A549 (cell line): ENCODE measurements around the gene RIC1. TPM values are rescaled to one million over a fixed set of nuclear protein-coding genes. Genes with fewer than 3 reads are reported as not detected.

Source experiments
- ATAC-seq, 2 experiments: fragments of 200-7000 bp in 1 of 2; fragments of >200 bp in 1 of 2; cut with Nextera tagmentation in 1 of 2; cut with Tn5 transposase in 1 of 2; 3 replicates each; pipeline versions ENCODE4 v1.8.0 to v1.9.1; 2018 to 2020; ENCODE audit warnings: mild to moderate bottlenecking in 1 of 2, moderate library complexity in 1 of 2
- CTCF ChIA-PET: fragments of 300-600 bp; sonication (Branson Sonifier 250); formaldehyde crosslinking; extraction: SDS; loops from one replicate; lab custom pipeline; 2021; ENCODE audit warnings: antibody characterized with exemption, inconsistent platforms; lab: Yijun Ruan, JAX
- POLR2A ChIA-PET: fragments of 350-600 bp; formaldehyde crosslinking; extraction: SDS; loops from one replicate; lab custom pipeline; 2021; ENCODE audit warnings: antibody characterized with exemption, inconsistent platforms; lab: Yijun Ruan, JAX
- DNase-seq, 2 experiments: peaks; one replicate each; pipeline versions ENCODE4 v3.0.0 to v3.0.0-alpha.2; 2011 to 2016; ENCODE audit warnings: low read depth in 1 of 2, low spot score in 1 of 2
- FAIRE-seq: peaks from 2 replicates; lab custom pipeline; 2011; peaks lifted over from hg19 to GRCh38; lab: Jason Lieb, UNC
- H3K27ac ChIP-seq, 2 experiments: fragments of >200 bp; sonication (Bioruptor Twin); formaldehyde crosslinking; 3 replicates each; pipeline ENCODE4 v1.5.1; 2016 to 2017
- H3K4me1 ChIP-seq: fragments of >200 bp; sonication (Bioruptor Twin); formaldehyde crosslinking; 3 replicates; pipeline ENCODE4 v1.6.1; 2016
- H3K4me2 ChIP-seq: fragments of >200 bp; sonication (Bioruptor Twin); formaldehyde crosslinking; 3 replicates; pipeline ENCODE4 v1.6.1; 2016
- H3K4me3 ChIP-seq: fragments of >200 bp; sonication (Bioruptor Twin); formaldehyde crosslinking; 3 replicates; pipeline ENCODE4 v1.5.1; 2016
- H3K9me3 ChIP-seq: fragments of >200 bp; sonication (Bioruptor Twin); formaldehyde crosslinking; 3 replicates; pipeline ENCODE4 v1.6.1; 2016
- BCL3 ChIP-seq: fragments of >200 bp; sonication (Bioruptor Twin); formaldehyde crosslinking; IDR thresholded peaks from 3 replicates; pipeline ENCODE4 v1.6.1; 2016
- CBX2 ChIP-seq: fragments of 200-600 bp; sonication (generic); IDR thresholded peaks from 2 replicates; pipeline ENCODE4 v1.6.1; 2016; ENCODE audit warnings: low read depth, mild to moderate bottlenecking, borderline replicate concordance
- CBX8 ChIP-seq: fragments of 200-600 bp; sonication (generic); IDR thresholded peaks from 2 replicates; pipeline ENCODE4 v1.6.1; 2016
- CHD2 ChIP-seq: fragments of 150-350 bp; IDR thresholded peaks from 2 replicates; pipeline ENCODE4 v1.6.1; 2014; ENCODE audit warnings: low read length; ENCODE audit not compliant: partially characterized antibody
- CTCF ChIP-seq: fragments of >200 bp; sonication (Bioruptor Twin); formaldehyde crosslinking; IDR thresholded peaks from 3 replicates; pipeline ENCODE4 v1.5.1; 2016
- E2F6 ChIP-seq: IDR thresholded peaks from 2 replicates; pipeline ENCODE4 v1.6.1; 2012; ENCODE audit warnings: low read depth, borderline replicate concordance
- EHF ChIP-seq: fragments of 250-450 bp; sonication (Bioruptor Pico); IDR thresholded peaks from 2 replicates; pipeline ENCODE4 v1.5.0; 2020; ENCODE audit warnings: mild to moderate bottlenecking
- FOSB ChIP-seq: fragments of 250-450 bp; sonication (Bioruptor Pico); IDR thresholded peaks from 2 replicates; pipeline ENCODE4 v1.5.0; 2020; ENCODE audit warnings: mild to moderate bottlenecking, moderate library complexity
- FOSL2 ChIP-seq, 2 experiments: fragments of 450-650 bp in 1 of 2; fragments of >200 bp in 1 of 2; sonication (Bioruptor Twin) in 1 of 2; formaldehyde crosslinking; IDR thresholded peaks; 2 replicates each; pipeline versions ENCODE4 v1.5.0 to v1.6.1; 2016 to 2020; ENCODE audit warnings: mild to moderate bottlenecking in 1 of 2, moderate library complexity in 1 of 2
- GATA3 ChIP-seq: IDR thresholded peaks from 2 replicates; pipeline ENCODE4 v1.6.1; 2012; ENCODE audit warnings: borderline replicate concordance
- HES2 ChIP-seq: fragments of >200 bp; sonication (Bioruptor Twin); formaldehyde crosslinking; IDR thresholded peaks from 2 replicates; pipeline ENCODE4 v1.6.1; 2016
- HOXA7 ChIP-seq: fragments of 250-450 bp; sonication (Bioruptor Pico); IDR thresholded peaks from 2 replicates; pipeline ENCODE4 v1.5.0; 2020; ENCODE audit warnings: mild to moderate bottlenecking, moderate library complexity
- HOXB5 ChIP-seq: fragments of 250-450 bp; sonication (Bioruptor Pico); IDR thresholded peaks from 2 replicates; pipeline ENCODE4 v1.5.0; 2020; ENCODE audit warnings: mild to moderate bottlenecking, moderate library complexity
- JUN ChIP-seq, 2 experiments: fragments of >200 bp; sonication (Bioruptor Twin); formaldehyde crosslinking; IDR thresholded peaks; 2 replicates in 1 of 2; 3 replicates in 1 of 2; pipeline ENCODE4 v1.6.1; 2016 to 2017
- NFE2L2 ChIP-seq: fragments of 150-350 bp; conservative IDR thresholded peaks from 2 replicates; pipeline ENCODE4 v1.6.1; 2014; ENCODE audit warnings: low read length
- NR3C1 ChIP-seq: fragments of >200 bp; sonication (Bioruptor Twin); formaldehyde crosslinking; IDR thresholded peaks from 3 replicates; pipeline ENCODE4 v1.6.1; 2017
- PHF8 ChIP-seq: fragments of 200-600 bp; sonication (generic); IDR thresholded peaks from 2 replicates; pipeline ENCODE4 v1.6.1; 2016; ENCODE audit warnings: low read depth, mild to moderate bottlenecking, antibody characterized with exemption, moderate library complexity, borderline replicate concordance
- POLR2A ChIP-seq: IDR thresholded peaks from 2 replicates; pipeline ENCODE4 v1.6.1; 2012; ENCODE audit warnings: mild to moderate bottlenecking, low read length
- POLR2AphosphoS2 ChIP-seq: conservative IDR thresholded peaks from 2 replicates; pipeline ENCODE4 v1.6.1; 2012; ENCODE audit warnings: low read length, improper control_type of control experiment, inconsistent platforms
- RAD21 ChIP-seq, 2 experiments: fragments of >200 bp in 1 of 2; sonication (Bioruptor Twin) in 1 of 2; formaldehyde crosslinking in 1 of 2; IDR thresholded peaks in 1 of 2; conservative IDR thresholded peaks in 1 of 2; 2 replicates in 1 of 2; 3 replicates in 1 of 2; pipeline ENCODE4 v1.6.1; 2012 to 2018; ENCODE audit warnings: inconsistent platforms in 1 of 2
- RARB ChIP-seq: fragments of 250-450 bp; sonication (Bioruptor Pico); IDR thresholded peaks from 2 replicates; pipeline ENCODE4 v1.8.0; 2021; ENCODE audit warnings: mild to moderate bottlenecking, moderate library complexity
- REST ChIP-seq: fragments of 200-600 bp; sonication (generic); IDR thresholded peaks from 2 replicates; pipeline ENCODE4 v1.6.1; 2016; ENCODE audit warnings: antibody characterized with exemption, mild to moderate bottlenecking, moderate library complexity
- RFX5 ChIP-seq: fragments of 450-650 bp; IDR thresholded peaks from 2 replicates; pipeline ENCODE4 v1.7.1; 2014; ENCODE audit warnings: antibody characterized with exemption, mild to moderate bottlenecking, moderate library complexity
- RNF2 ChIP-seq: fragments of 200-600 bp; sonication (generic); IDR thresholded peaks from 2 replicates; pipeline ENCODE4 v1.6.1; 2016; ENCODE audit warnings: low read depth, mild to moderate bottlenecking, antibody characterized with exemption, moderate library complexity, borderline replicate concordance
- SMC3 ChIP-seq: fragments of >200 bp; sonication (Bioruptor Twin); formaldehyde crosslinking; IDR thresholded peaks from 3 replicates; pipeline ENCODE4 v1.6.1; 2018; ENCODE audit warnings: inconsistent platforms
- ZC3H11A ChIP-seq: fragments of 450-650 bp; IDR thresholded peaks from 2 replicates; pipeline ENCODE4 v1.6.1; 2014; ENCODE audit warnings: antibody characterized with exemption, mild to moderate bottlenecking
- ZNF302 ChIP-seq: fragments of 250-450 bp; sonication (Bioruptor Pico); IDR thresholded peaks from 2 replicates; pipeline ENCODE4 v1.9.0; 2021; ENCODE audit warnings: inconsistent platforms, mild to moderate bottlenecking, moderate library complexity
- WGBS: methylation state at CpG from one replicate; pipeline ENCODE4 v1.1.6; 2017; ENCODE audit errors: missing lambda C conversion rate; 5-methylcytosine and 5-hydroxymethylcytosine counted together
- polyA plus RNA-seq, 4 experiments: library from polyadenylated mRNA; depleted of rRNA in 3 of 4; stranded (reverse); fragments of >200 nt; fragmentation: RNase III in 1 of 4; extraction: RNeasy Plus Mini Kit Qiagen cat#74134 plus additional on column Dnase treatment in 1 of 4; gene quantifications; 2 replicates in 3 of 4; 3 replicates in 1 of 4; pipeline ENCODE4 v1.2.3, GENCODE V29; 2011 to 2017

Gene RIC1
- polyA plus RNA-seq, 2 of the 4 experiments (the other 2 are of a cell fraction), result 10.7 to 26.8 TPM

- POLR2A ChIA-PET, result no interaction called here
- Histone ChIP-seq H3K4me1 (no peaks in the 10 kb centered on the region), H3K4me3 (no peak overlapping the region), H3K27ac (no peak overlapping the region), H3K4me2 (no peak overlapping the region), H3K9me3 (no peaks in the 10 kb centered on the region)
- ATAC-seq, result no peak
- TF ChIP-seq NFE2L2 (no peak), REST (no peak), HES2 (no peak), CBX8 (no peak), HOXA7 (CRISPR knock-in tag) (no peak), RNF2 (no peak), POLR2AphosphoS2 (no peak), FOSB (no peak), ZC3H11A (no peak), ZNF302 (CRISPR knock-in tag) (no peak), JUN (IDR thresholded peaks at IDR 0.05) (no peak), RAD21 (conservative IDR thresholded peaks at IDR 0.05 in 1 of 2, IDR thresholded peaks at IDR 0.05 in 1 of 2) (no peak), CHD2 (no peak), SMC3 (no peak), CBX2 (no peak), POLR2A (no peak), CTCF (no peak), FOSL2 (IDR thresholded peaks at IDR 0.05) (no peak), FOSL2 (CRISPR knock-in tag; IDR thresholded peaks at IDR 0.05) (no peak)
- FAIRE-seq, result no peak
- CTCF ChIA-PET, result interaction anchor here (1.0 to 1.3 kb wide), 3 partner anchors 8 to 142 kb away, joined by 3 to 7 read pairs (median 3); partner anchors contain the start of gene CD274
- 90% methylated on average over 3 of the region's 3 CpGs for WGBS
- DNase-seq, result no peak
These were observed 36.7 kb upstream of the RIC1 start for GRCh38 chr9:5592231-5592630.

GRCh38 chr9:5592904-5593303 is 36.0 kb upstream of the RIC1 start:
- 80% methylated on average over 5 of the region's 5 CpGs for whole genome bisulfite sequencing
- ChIA-PET CTCF (interaction anchor here (1.0 to 1.7 kb wide), 4 partner anchors 10 to 407 kb away, joined by 3 to 7 read pairs (median 4); partner anchors contain the start of gene CD274), POLR2A (no interaction called here)
- H3K4me3 ChIP-seq, result no peak overlapping the region
- no peak overlapping the region for H3K27ac ChIP-seq
- no peak overlapping the region for H3K4me2 ChIP-seq
- ATAC-seq, result no peak
- no peaks in the 10 kb centered on the region for H3K9me3 ChIP-seq
- no peak for TF ChIP-seq POLR2A
- no peak for TF ChIP-seq RFX5
- no peak for TF ChIP-seq NR3C1
- no peak for TF ChIP-seq RARB (CRISPR knock-in tag)
- no peak for TF ChIP-seq GATA3
- no peak for TF ChIP-seq CBX2
- no peak for TF ChIP-seq BCL3
- TF ChIP-seq FOSL2 (IDR thresholded peaks at IDR 0.05), result no peak
- no peak for TF ChIP-seq FOSL2 (CRISPR knock-in tag; IDR thresholded peaks at IDR 0.05)
- TF ChIP-seq HOXA7 (CRISPR knock-in tag), result no peak
- no peak for TF ChIP-seq ZNF302 (CRISPR knock-in tag)
- TF ChIP-seq EHF (CRISPR knock-in tag), result no peak
- TF ChIP-seq NFE2L2, result no peak
- TF ChIP-seq E2F6, result no peak
- no peak for TF ChIP-seq HOXB5
- TF ChIP-seq PHF8, result no peak
- FAIRE-seq, result no peak
- no peak for DNase-seq
- H3K4me1 ChIP-seq, result no peaks in the 10 kb centered on the region
